CD4-positive, alpha-beta memory T cell (primary cell): ENCODE results near the gene MRPS9. TPM values are rescaled to one million over a fixed set of nuclear protein-coding genes. Genes with fewer than 3 reads are reported as not detected.

Experiments used
- CTCF ChIA-PET: fragments of 350-600 bp; sonication (Branson Sonifier 250); formaldehyde crosslinking; loops from one replicate; lab custom pipeline; 2021; ENCODE audit warnings: inconsistent platforms; ENCODE audit not compliant: partially characterized antibody; lab: Charles Lee
- POLR2A ChIA-PET: fragments of 350-600 bp; sonication (Branson Sonifier 250); formaldehyde crosslinking; loops from one replicate; lab custom pipeline; 2021; ENCODE audit not compliant: partially characterized antibody; lab: Charles Lee
- DNase-seq, 5 donors: peaks; one replicate each; pipeline versions ENCODE4 v3.0.0 to v3.0.0-alpha.2; 2020 to 2022; ENCODE audit warnings: mixed read lengths in 1 of 5
- H3K27ac ChIP-seq: one replicate; pipeline ENCODE4 v1.7.0; 2013; ENCODE audit warnings: low read depth, low read length
- H3K27me3 ChIP-seq: 2 replicates; pipeline ENCODE4 v1.7.0; 2013; ENCODE audit warnings: mild to moderate bottlenecking, low read length, moderate library complexity; ENCODE audit not compliant: insufficient read depth
- H3K36me3 ChIP-seq: 2 replicates; pipeline ENCODE4 v1.7.0; 2013; ENCODE audit warnings: mild to moderate bottlenecking, low read length, moderate library complexity; ENCODE audit not compliant: insufficient read depth
- H3K4me1 ChIP-seq: 2 replicates; pipeline ENCODE4 v1.7.0; 2013; ENCODE audit warnings: mild to moderate bottlenecking, low read length, moderate library complexity; ENCODE audit not compliant: insufficient read depth
- H3K4me3 ChIP-seq, 2 donors: one replicate each; pipeline ENCODE4 v1.7.0; 2013; ENCODE audit warnings: low read length in 2 of 2, mild to moderate bottlenecking in 1 of 2
- H3K9me3 ChIP-seq, 2 donors: one replicate each; pipeline ENCODE4 v1.7.0; 2013; ENCODE audit warnings: low read length in 2 of 2, control low read depth in 1 of 2; ENCODE audit not compliant: control insufficient read depth in 1 of 2
- H3K27ac Mint-ChIP-seq, 7 donors: one replicate each; pipeline ENCODE4 v1.8.0; 2020 to 2021; ENCODE audit warnings: mixed read lengths in 7 of 7, mild to moderate bottlenecking in 6 of 7, inconsistent platforms in 3 of 7, moderate library complexity in 3 of 7
- H3K27me3 Mint-ChIP-seq, 2 donors: one replicate each; pipeline ENCODE4 v1.8.0; 2020 to 2021; ENCODE audit warnings: mixed read lengths in 2 of 2
- H3K36me3 Mint-ChIP-seq, 2 donors: one replicate each; pipeline ENCODE4 v1.8.0; 2020 to 2021; ENCODE audit warnings: mixed read lengths in 2 of 2, inconsistent platforms in 1 of 2, mild to moderate bottlenecking in 1 of 2
- H3K4me1 Mint-ChIP-seq, 4 donors: one replicate each; pipeline ENCODE4 v1.8.0; 2020 to 2021; ENCODE audit warnings: mixed read lengths in 4 of 4, mild to moderate bottlenecking in 1 of 4
- H3K4me3 Mint-ChIP-seq, 8 donors: one replicate each; pipeline ENCODE4 v1.8.0; 2020 to 2021; ENCODE audit warnings: mixed read lengths in 8 of 8, mild to moderate bottlenecking in 7 of 8, moderate library complexity in 6 of 8, inconsistent platforms in 3 of 8
- H3K9me3 Mint-ChIP-seq, 8 donors: one replicate each; pipeline ENCODE4 v1.8.0; 2020 to 2021; ENCODE audit warnings: mixed read lengths in 8 of 8, mild to moderate bottlenecking in 5 of 8, inconsistent platforms in 3 of 8, moderate library complexity in 1 of 8
- intact Hi-C: fragments of 100-400 bp; cut with micrococcal nuclease; formaldehyde crosslinking; loops from one replicate; pipeline ENCODE4 v1.15.1; 2023
- polyA plus RNA-seq, 2 donors: library from polyadenylated mRNA; unstranded; fragments of 300-500 nt; fragmentation: Illumina TruSeq; gene quantifications; one replicate each; pipeline ENCODE4 v1.2.3, GENCODE V29; 2021
- total RNA-seq, 2 experiments: library from RNA; stranded (reverse); gene quantifications; one replicate each; pipeline ENCODE4 v1.2.3, GENCODE V29; 2021

The MRPS9 gene
- total and polyA plus RNA-seq, 4 experiments from 2014 or later = 20.1 to 31.0 (median 21.4) TPM

DNA sequence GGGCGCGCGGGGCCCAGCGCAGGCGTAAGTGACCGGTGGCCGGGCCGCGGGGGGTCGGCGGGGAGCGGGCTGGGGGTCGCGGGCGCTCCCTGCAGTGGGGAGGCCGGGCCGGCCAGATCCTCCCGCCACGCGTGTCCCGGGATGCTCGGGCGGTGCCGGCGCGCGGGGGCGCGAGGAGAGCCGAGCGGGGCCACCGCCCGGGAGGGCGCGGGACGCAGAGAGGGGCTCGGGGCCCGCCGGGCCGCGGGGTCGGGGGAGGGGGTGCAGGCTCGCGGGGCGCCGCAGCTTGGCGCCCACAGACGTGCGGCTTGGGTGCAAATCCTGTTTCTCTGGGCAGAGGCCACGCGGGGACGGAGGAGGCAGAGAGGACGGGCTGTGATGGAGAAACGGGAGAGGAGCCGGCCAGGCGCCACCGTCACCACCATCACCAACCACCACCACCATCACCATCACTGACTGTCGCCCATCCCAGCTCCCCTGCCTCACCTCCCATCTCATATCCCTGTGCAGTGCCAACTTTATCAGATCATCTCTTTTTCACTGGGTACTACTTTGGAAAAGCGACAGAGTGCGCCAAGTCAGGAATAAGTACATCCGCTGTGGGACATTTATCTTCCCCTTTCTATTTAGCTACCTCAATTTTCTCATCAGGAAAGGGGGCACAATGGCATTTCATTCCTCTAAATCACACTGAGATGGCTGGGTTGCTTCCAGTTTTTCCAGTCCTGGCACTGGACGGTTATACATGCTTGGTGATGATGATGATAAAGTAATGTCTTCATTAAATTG lies 106.5 kb downstream of the MRPS9 start:
- H3K4me3 Mint-ChIP-seq = peak overlapping the region; percentile 70 to 87 (median 82)
- H3K27me3 ChIP-seq = peaks cover 7% of the 10 kb centered on the region
- peaks cover 5 to 16% (median 8%) of the 10 kb centered on the region in 4 donors for H3K4me1 Mint-ChIP-seq
- POLR2A ChIA-PET = no interaction called here
- peak overlapping the region in 1 of 7 donors; percentile 25 for H3K27ac Mint-ChIP-seq
- no peak overlapping the region for H3K4me3 ChIP-seq
- no peak overlapping the region for H3K27ac ChIP-seq
- intact Hi-C loops = no loop called here
- no peak for DNase-seq
- H3K36me3 Mint-ChIP-seq = no peaks in the 10 kb centered on the region
- H3K36me3 ChIP-seq = no peaks in the 10 kb centered on the region
- no peaks in the 10 kb centered on the region for H3K9me3 ChIP-seq
- peaks cover 47 to 63% of the 10 kb centered on the region in 2 donors for H3K27me3 Mint-ChIP-seq
- peaks cover 3% of the 10 kb centered on the region for H3K4me1 ChIP-seq
- peaks cover 0 to 2% (median 0%) of the 10 kb centered on the region in 8 donors for H3K9me3 Mint-ChIP-seq
- CTCF ChIA-PET = no interaction called here

DNA sequence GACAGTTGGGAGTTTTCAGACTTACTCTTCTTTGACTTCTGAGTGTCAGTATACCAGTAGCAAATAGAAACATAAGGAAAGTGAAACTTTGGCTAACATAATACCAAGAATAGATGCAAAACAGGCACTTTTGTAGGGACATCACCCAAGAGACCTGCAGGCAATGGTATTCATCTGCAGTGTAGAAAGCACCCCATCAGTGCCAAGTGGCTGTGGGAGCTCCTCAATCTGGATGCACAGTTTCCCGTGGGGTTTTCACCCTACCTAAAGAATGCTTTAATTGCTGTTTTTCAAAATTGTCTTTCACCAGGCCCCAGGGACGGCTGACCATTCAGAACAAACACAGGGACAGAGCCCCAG lies 107.1 kb downstream of the MRPS9 start:
- peaks cover 7% of the 10 kb centered on the region for H3K27me3 ChIP-seq
- Mint-ChIP-seq H3K36me3 (no peaks in the 10 kb centered on the region), H3K4me1 (peaks cover 5 to 16% (median 8%) of the 10 kb centered on the region in 4 donors), H3K4me3 (peak overlapping the region; percentile 70 to 87 (median 82)), H3K27me3 (peaks cover 44 to 64% of the 10 kb centered on the region in 2 donors), H3K9me3 (peaks cover 0 to 1% (median 0%) of the 10 kb centered on the region in 8 donors), H3K27ac (peak overlapping the region in 1 of 7 donors; percentile 25)
- no peak overlapping the region for H3K4me3 ChIP-seq
- H3K36me3 ChIP-seq = no peaks in the 10 kb centered on the region
- CTCF ChIA-PET = no interaction called here
- DNase-seq = no peak
- H3K4me1 ChIP-seq = peaks cover 3% of the 10 kb centered on the region
- H3K9me3 ChIP-seq = no peaks in the 10 kb centered on the region
- POLR2A ChIA-PET = no interaction called here
- no peak overlapping the region for H3K27ac ChIP-seq
- intact Hi-C loops = no loop called here

DNA sequence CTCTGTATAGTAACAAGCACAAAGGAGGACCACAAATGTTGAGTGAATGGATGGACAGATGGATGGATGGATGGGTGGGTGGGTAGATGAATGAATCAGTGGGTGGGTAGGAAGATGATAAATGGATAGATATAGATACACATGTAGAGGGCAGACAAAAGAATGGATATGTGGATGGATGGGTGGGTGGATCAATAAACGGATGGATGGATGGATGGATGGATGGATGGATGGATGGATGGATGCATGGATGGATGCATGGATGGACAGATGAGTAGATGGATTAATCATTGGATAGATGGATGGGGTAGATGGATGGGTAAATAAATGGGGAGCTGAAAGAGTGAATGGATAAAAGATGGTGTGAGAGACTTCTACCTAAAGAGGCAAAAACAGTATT lies 111.4 kb downstream of the MRPS9 start:
- Histone ChIP-seq H3K4me1 (peaks cover 3% of the 10 kb centered on the region), H3K9me3 (no peaks in the 10 kb centered on the region), H3K27ac (no peak overlapping the region), H3K4me3 (no peak overlapping the region), H3K27me3 (peaks cover 3% of the 10 kb centered on the region), H3K36me3 (no peaks in the 10 kb centered on the region)
- DNase-seq = no peak
- intact Hi-C loops = no loop called here
- peaks cover 32 to 47% of the 10 kb centered on the region in 2 donors for H3K27me3 Mint-ChIP-seq
- no peak overlapping the region for H3K27ac Mint-ChIP-seq
- H3K4me3 Mint-ChIP-seq = no peak overlapping the region
- H3K36me3 Mint-ChIP-seq = no peaks in the 10 kb centered on the region
- CTCF ChIA-PET = no interaction called here
- H3K4me1 Mint-ChIP-seq = peaks cover 5 to 7% (median 6%) of the 10 kb centered on the region in 4 donors
- peaks cover 0 to 4% (median 0%) of the 10 kb centered on the region in 8 donors for H3K9me3 Mint-ChIP-seq
- POLR2A ChIA-PET = no interaction called here

Other genes starting within 250 kb of the MRPS9 start
- not detected for gene POU3F3, start 184.0 kb upstream of the MRPS9 start, total RNA-seq
- gene POU3F3, start 184.0 kb upstream of the MRPS9 start, polyA plus RNA-seq = not detected
- not detected for gene GPR45, start 203.7 kb downstream of the MRPS9 start, total RNA-seq
- gene GPR45, start 203.7 kb downstream of the MRPS9 start, polyA plus RNA-seq = not detected